IMR-90 (cell line): ENCODE results near the gene ARSD. TPM values are rescaled to one million over a fixed set of nuclear protein-coding genes. Genes with fewer than 3 reads are reported as not detected.

Source experiments
- ATAC-seq: fragments of 200-7000 bp; cut with Tn5 transposase; 2 replicates; pipeline ENCODE4 v1.9.1; 2020; ENCODE audit warnings: low read depth, mild to moderate bottlenecking, moderate library complexity
- BruUV-seq: library from RNA; stranded (reverse); fragments of 400-500 nt; replicated peaks from 2 replicates; lab custom pipeline; 2021; lab: Mats Ljungman, UMichigan
- CTCF ChIA-PET: fragments of 300-600 bp; formaldehyde crosslinking; extraction: SDS; loops from one replicate; lab custom pipeline; 2021; ENCODE audit warnings: antibody characterized with exemption; lab: Yijun Ruan, JAX
- POLR2A ChIA-PET: fragments of 300-600 bp; sonication (Branson Sonifier 250); formaldehyde crosslinking; loops from one replicate; lab custom pipeline; 2022; ENCODE audit warnings: antibody characterized with exemption; ENCODE audit not compliant: unreplicated experiment; lab: Charles Lee
- DNase-seq: peaks from one replicate; pipeline ENCODE4 v3.0.0; 2013
- H2AFZ ChIP-seq: replicated peaks from 2 replicates; pipeline ENCODE3; 2013; ENCODE audit warnings: low read length, mild to moderate bottlenecking; ENCODE audit not compliant: poor library complexity
- H2AK5ac ChIP-seq: 2 replicates; pipeline ENCODE4 v1.6.1; 2013; ENCODE audit warnings: low read depth, low read length, inconsistent platforms
- H2AK9ac ChIP-seq: replicated peaks from 2 replicates; pipeline ENCODE3; 2013; ENCODE audit warnings: mild to moderate bottlenecking, low read depth, low read length, moderate library complexity; ENCODE audit not compliant: poor library complexity
- H2BK120ac ChIP-seq: 2 replicates; pipeline ENCODE4 v1.6.1; 2013; ENCODE audit warnings: low read depth, low read length, inconsistent platforms
- H2BK15ac ChIP-seq: 3 replicates; pipeline ENCODE4 v1.6.1; 2013; ENCODE audit warnings: low read depth, low read length, inconsistent platforms
- H2BK20ac ChIP-seq: 2 replicates; pipeline ENCODE4 v1.6.1; 2013; ENCODE audit warnings: low read depth, mild to moderate bottlenecking, inconsistent platforms, low read length, moderate library complexity
- H2BK5ac ChIP-seq: 2 replicates; pipeline ENCODE4 v1.6.1; 2013; ENCODE audit warnings: mild to moderate bottlenecking, low read depth, low read length, inconsistent platforms; ENCODE audit not compliant: poor library complexity, severe bottlenecking
- H3K14ac ChIP-seq: replicated peaks from 2 replicates; pipeline ENCODE4 v1.6.1; 2013; ENCODE audit warnings: low read depth, low read length, inconsistent platforms
- H3K18ac ChIP-seq: 2 replicates; pipeline ENCODE4 v1.6.1; 2013; ENCODE audit warnings: low read depth, low read length, control low read depth
- H3K23ac ChIP-seq: 2 replicates; pipeline ENCODE4 v1.6.1; 2013; ENCODE audit warnings: low read depth, low read length, inconsistent platforms
- H3K27ac ChIP-seq: 2 replicates; pipeline ENCODE4 v1.5.1; 2013; ENCODE audit warnings: mild to moderate bottlenecking, control low read depth, low read length; ENCODE audit not compliant: insufficient read depth
- H3K27me3 ChIP-seq: 2 replicates; pipeline ENCODE4 v1.6.1; 2013; ENCODE audit warnings: low read length; ENCODE audit not compliant: control insufficient read depth, insufficient read depth
- H3K36me3 ChIP-seq: 2 replicates; pipeline ENCODE4 v1.6.1; 2013; ENCODE audit warnings: low read length, mixed read lengths; ENCODE audit not compliant: control insufficient read depth, insufficient read depth
- H3K4ac ChIP-seq: 2 replicates; pipeline ENCODE4 v1.6.1; 2013; ENCODE audit warnings: low read depth, low read length, inconsistent platforms
- H3K4me1 ChIP-seq: 2 replicates; pipeline ENCODE4 v1.6.1; 2013; ENCODE audit warnings: low read length, mixed read lengths; ENCODE audit not compliant: control insufficient read depth, insufficient read depth
- H3K4me2 ChIP-seq: 2 replicates; pipeline ENCODE4 v1.6.1; 2013; ENCODE audit warnings: low read depth, mild to moderate bottlenecking, control low read depth, low read length, moderate library complexity
- H3K4me3 ChIP-seq: 2 replicates; pipeline ENCODE4 v1.5.1; 2013; ENCODE audit warnings: low read depth, mild to moderate bottlenecking, control low read depth, low read length, moderate library complexity; ENCODE audit not compliant: insufficient read depth
- H3K56ac ChIP-seq: 2 replicates; pipeline ENCODE4 v1.6.1; 2013; ENCODE audit warnings: low read length, inconsistent platforms; ENCODE audit not compliant: insufficient read depth; ENCODE audit errors: extremely low read depth
- H3K79me1 ChIP-seq, 2 experiments: 2 replicates each; pipeline ENCODE4 v1.6.1; 2013; ENCODE audit warnings: low read length in 2 of 2, inconsistent platforms in 1 of 2, low read depth in 1 of 2
- H3K9ac ChIP-seq: 2 replicates; pipeline ENCODE4 v1.6.1; 2013; ENCODE audit warnings: low read depth, low read length, control low read depth
- H3K9me1 ChIP-seq: 2 replicates; pipeline ENCODE4 v1.6.1; 2013; ENCODE audit warnings: low read length, inconsistent platforms; ENCODE audit not compliant: insufficient read depth
- H3K9me3 ChIP-seq: 2 replicates; pipeline ENCODE4 v1.6.1; 2013; ENCODE audit warnings: low read length; ENCODE audit not compliant: control insufficient read depth, insufficient read depth
- H4K20me1 ChIP-seq: 2 replicates; pipeline ENCODE4 v1.6.1; 2013; ENCODE audit warnings: low read length, inconsistent platforms; ENCODE audit not compliant: insufficient read depth
- H4K5ac ChIP-seq: 2 replicates; pipeline ENCODE4 v1.6.1; 2013; ENCODE audit warnings: mild to moderate bottlenecking, low read depth, low read length, control low read depth
- H4K8ac ChIP-seq, 2 experiments: 2 replicates each; pipeline ENCODE4 v1.6.1; 2013; ENCODE audit warnings: low read depth in 2 of 2, low read length in 2 of 2, control low read depth in 1 of 2, inconsistent platforms in 1 of 2
- H4K91ac ChIP-seq: 2 replicates; pipeline ENCODE4 v1.6.1; 2013; ENCODE audit warnings: low read depth, low read length, inconsistent platforms; ENCODE audit not compliant: insufficient read depth
- CEBPB ChIP-seq: IDR thresholded peaks from 2 replicates; pipeline ENCODE4 v1.6.1; 2012; ENCODE audit warnings: low read depth, low read length, improper control_type of control experiment
- FOS ChIP-seq: fragments of 150-350 bp; IDR thresholded peaks from 2 replicates; pipeline ENCODE4 v1.6.1; 2016; ENCODE audit warnings: low read depth, low read length
- MAFK ChIP-seq: IDR thresholded peaks from 2 replicates; pipeline ENCODE4 v1.6.1; 2012; ENCODE audit warnings: low read depth, low read length, improper control_type of control experiment
- MXI1 ChIP-seq: IDR thresholded peaks from 2 replicates; pipeline ENCODE4 v1.6.1; 2012; ENCODE audit warnings: low read depth, mild to moderate bottlenecking, low read length, moderate library complexity, borderline replicate concordance
- NFE2L2 ChIP-seq: fragments of 150-350 bp; IDR thresholded peaks from 2 replicates; pipeline ENCODE4 v1.6.1; 2016; ENCODE audit warnings: low read depth, mild to moderate bottlenecking, low read length
- POLR2A ChIP-seq: IDR thresholded peaks from 2 replicates; pipeline ENCODE4 v1.6.1; 2012; ENCODE audit warnings: mild to moderate bottlenecking, low read depth, low read length
- RAD21 ChIP-seq: IDR thresholded peaks from 2 replicates; pipeline ENCODE4 v1.6.1; 2012; ENCODE audit warnings: low read length, improper control_type of control experiment
- RCOR1 ChIP-seq: IDR thresholded peaks from 2 replicates; pipeline ENCODE4 v1.6.1; 2012; ENCODE audit warnings: mild to moderate bottlenecking, low read length, improper control_type of control experiment; ENCODE audit not compliant: insufficient replicate concordance
- SMC3 ChIP-seq: fragments of 150-350 bp; IDR thresholded peaks from 2 replicates; pipeline ENCODE4 v1.6.1; 2016; ENCODE audit warnings: low read depth, mild to moderate bottlenecking, antibody characterized with exemption, low read length, moderate library complexity
- USF2 ChIP-seq: fragments of 150-350 bp; IDR thresholded peaks from 2 replicates; pipeline ENCODE4 v1.6.1; 2017; ENCODE audit warnings: mild to moderate bottlenecking, antibody characterized with exemption, low read length, low read depth
- WGBS, 2 experiments: methylation state at CpG; one replicate each; pipeline versions ENCODE4 v1.1.5 to v1.1.7; 2013; ENCODE audit warnings: missing lambda C conversion rate in 2 of 2; ENCODE audit not compliant: insufficient read length in 1 of 2; ENCODE audit errors: extremely low coverage in 2 of 2; 5-methylcytosine and 5-hydroxymethylcytosine counted together
- dilution Hi-C: fragments of 300-500 bp; cut with HindIII; formaldehyde crosslinking; loops from one replicate; pipeline ENCODE4 v1.14.3; 2018; ENCODE audit warnings: low sequenced_read_pairs; ENCODE audit not compliant: unreplicated experiment
- in situ Hi-C: fragments of 300-500 bp; cut with MboI; formaldehyde crosslinking; loops from 3 replicates; pipeline ENCODE4 v1.14.3; 2019; ENCODE audit warnings: low sequenced_read_pairs, inconsistent platforms, mixed read lengths
- intact Hi-C: fragments of 100-400 bp; cut with micrococcal nuclease; formaldehyde crosslinking; loops from 2 replicates; pipeline ENCODE4 v1.10.0; 2022
- polyA plus RNA-seq, 3 experiments: library from polyadenylated mRNA; depleted of rRNA; stranded (reverse); fragments of >200 nt; gene quantifications; 2 replicates each; pipeline ENCODE4 v1.2.3, GENCODE V29; 2012; ENCODE audit warnings: low replicate concordance in 1 of 3
- total RNA-seq: library from RNA; depleted of rRNA; stranded (reverse); fragments of >200 nt; gene quantifications from 2 replicates; pipeline ENCODE4 v1.2.3, GENCODE V29; 2012

Gene ARSD
- total and polyA plus RNA-seq, 2 of the 4 experiments (the other 2 are of a cell fraction) = 5.1 to 6.3 TPM

- Histone ChIP-seq H3K4ac (no peak overlapping the region), H3K27me3 (no peaks in the 10 kb centered on the region), H2BK15ac (no peak overlapping the region), H3K18ac (no peak overlapping the region), H3K9me3 (no peaks in the 10 kb centered on the region), H3K4me1 (peaks cover 6% of the 10 kb centered on the region; the same call in 1 of the 2 replicates), H3K23ac (no peak overlapping the region), H2AK9ac (no peak overlapping the region), H2AK5ac (no peak overlapping the region), H2BK5ac (no peak overlapping the region), H4K5ac (no peak overlapping the region), H3K9ac (no peak overlapping the region), H2BK20ac (no peak overlapping the region), H3K79me1 (no peaks in the 10 kb centered on the region), H3K14ac (no peak overlapping the region), H4K20me1 (no peaks in the 10 kb centered on the region), H3K4me3 (no peak overlapping the region), H4K8ac (no peak overlapping the region), H3K27ac (no peak overlapping the region), H2AFZ (no peak overlapping the region), H3K4me2 (no peak overlapping the region), H4K91ac (no peak overlapping the region), H3K56ac (no peak overlapping the region), H2BK120ac (no peak overlapping the region), H3K9me1 (no peaks in the 10 kb centered on the region), H3K36me3 (no peaks in the 10 kb centered on the region)
- CTCF ChIA-PET = no interaction called here
- no CpG with 5 or more reads among the region's 5 CpGs for WGBS, 2 experiments
- no TSS peak for BruUV-seq
- TF ChIP-seq FOS (no peak), POLR2A (no peak), RCOR1 (no peak), MAFK (no peak), MXI1 (no peak), RAD21 (no peak), USF2 (no peak), CEBPB (no peak), NFE2L2 (no peak), SMC3 (no peak)
- dilution Hi-C loops (no loop called here), in situ Hi-C loops (loop anchor here (25.0 kb wide), 1 partner anchor 744 kb away; no protein-coding TSS in a partner anchor), intact Hi-C loops (no loop called here)
- no peak for DNase-seq
- ATAC-seq = no peak
- POLR2A ChIA-PET = no interaction called here
Observed at GRCh38 chrX:2892816-2893215, 36.3 kb downstream of the ARSD start.
